Left cardiac atrium (tissue), 4 donors: ENCODE results near the gene COG1. TPM values are rescaled to one million over a fixed set of nuclear protein-coding genes. Genes with fewer than 3 reads are reported as not detected.

Experiments
- ATAC-seq, 2 donors: fragments of 200-7000 bp; cut with Tn5 transposase; one replicate each; pipeline ENCODE4 v1.9.1; 2020; ENCODE audit warnings: mild to moderate bottlenecking in 2 of 2, moderate library complexity in 2 of 2
- DNase-seq: peaks from one replicate; pipeline ENCODE4 v3.0.0-alpha.2; 2020
- intact Hi-C, 2 donors: fragments of 100-400 bp; cut with DNase I; formaldehyde crosslinking; loops; one replicate each; pipeline versions ENCODE4 v1.14.1 to v1.15.1; 2022 to 2023
- total RNA-seq, 2 donors: library from RNA; stranded (reverse); fragmentation: NEBNext Ultra II Directional; extraction: Animal tissue kit (Norgen Biotek cat#: 25700); gene quantifications; one replicate each; pipeline ENCODE4 v1.2.1, GENCODE V29; 2021
- donor health status: DM: no; HTN: yes; CAD: no.
- donor health status: DM: no; HTN: yes; CAD: no; lungs with severe emphysema.
- donor health status: DM: yes; HTN: yes; CAD: no.
- donor health status: Dilated cardiomyopathy.

COG1 gene
- total RNA-seq, 2 donors from 2014 or later: 37.4 to 39.6 TPM

DNA sequence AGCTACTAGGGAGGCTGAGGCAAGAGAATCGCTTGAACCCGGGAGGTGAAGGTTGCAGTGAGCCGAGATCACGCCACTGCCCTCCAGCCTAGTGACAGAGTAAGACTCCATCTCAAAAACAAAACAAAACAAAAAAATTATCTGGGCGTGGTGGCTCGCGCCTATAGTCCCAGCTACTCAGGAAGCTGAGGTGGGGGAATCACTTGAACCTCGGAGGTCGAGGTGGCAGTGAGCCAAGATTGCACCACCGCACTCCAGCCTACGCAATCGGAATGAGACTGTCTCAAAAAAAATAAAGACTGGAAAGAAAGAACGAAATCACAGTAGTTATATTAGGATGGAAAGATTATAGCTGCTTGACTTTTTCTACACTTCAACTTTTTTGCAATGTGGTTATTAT, 18.9 kb downstream of the COG1 start:
- intact Hi-C loops: no loop called here
- ATAC-seq (no peak), DNase-seq (peak; percentile 48)

DNA sequence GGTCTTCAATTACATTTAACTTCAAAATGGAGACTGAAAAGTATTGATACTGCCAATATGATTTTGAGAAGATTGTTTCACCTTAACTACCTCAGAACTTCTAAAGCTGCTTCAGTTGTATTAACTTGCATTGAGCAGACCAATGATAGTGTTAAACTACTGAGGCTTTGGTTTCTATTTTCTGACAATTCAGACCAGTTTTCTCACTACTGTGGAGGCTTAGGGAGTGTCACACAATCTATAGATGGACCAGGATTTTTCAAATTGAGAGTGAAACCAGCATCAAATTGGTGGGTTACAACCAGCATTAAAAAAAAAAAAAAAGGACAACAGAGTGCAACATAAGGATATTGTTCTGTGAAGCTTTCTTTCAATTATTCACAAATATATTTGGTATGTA, 21.2 kb downstream of the COG1 start:
- intact Hi-C loops: no loop called here
- ATAC-seq: no peak
- DNase-seq: no peak

DNA sequence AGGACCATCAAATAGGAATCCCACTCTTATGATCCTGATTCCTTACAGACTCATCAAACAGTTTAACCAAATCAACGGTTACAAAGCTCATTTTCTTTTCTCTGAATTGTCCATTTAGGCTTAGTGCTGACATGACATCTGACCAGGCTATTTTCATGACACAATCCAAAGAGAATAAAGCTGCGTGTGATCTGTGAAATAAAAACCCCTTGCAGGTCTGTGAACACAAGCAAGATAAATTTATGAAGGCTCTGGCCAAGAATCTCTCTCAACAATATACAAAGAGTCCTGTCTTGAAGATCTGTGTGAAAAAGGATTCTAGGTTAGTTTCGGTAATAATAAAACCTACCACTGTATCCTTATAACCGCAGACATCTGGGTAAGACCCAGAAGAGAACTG, 22.0 kb downstream of the COG1 start:
- DNase-seq: no peak
- no peak for ATAC-seq
- intact Hi-C loops: no loop called here

DNA sequence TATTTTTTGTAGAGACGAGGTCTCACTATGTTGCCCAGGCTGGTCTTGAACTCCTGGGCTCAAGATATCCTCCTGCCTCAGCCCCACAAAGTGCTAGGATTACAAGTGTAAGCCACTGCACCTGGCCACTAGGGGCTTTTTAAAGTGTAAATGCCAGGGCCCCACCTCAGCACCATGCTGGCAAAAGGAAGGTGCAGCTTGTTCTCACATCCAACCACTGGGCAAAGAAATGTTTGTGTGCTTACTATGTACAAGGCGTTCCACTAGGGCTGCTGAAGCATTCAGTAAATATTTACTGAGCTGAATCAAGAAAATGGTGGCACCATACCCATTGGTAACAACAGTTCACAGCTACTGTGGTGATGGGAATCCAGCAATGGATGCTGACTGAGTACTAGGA, 22.6 kb downstream of the COG1 start:
- ATAC-seq (no peak), DNase-seq (no peak)
- intact Hi-C loops: no loop called here

DNA sequence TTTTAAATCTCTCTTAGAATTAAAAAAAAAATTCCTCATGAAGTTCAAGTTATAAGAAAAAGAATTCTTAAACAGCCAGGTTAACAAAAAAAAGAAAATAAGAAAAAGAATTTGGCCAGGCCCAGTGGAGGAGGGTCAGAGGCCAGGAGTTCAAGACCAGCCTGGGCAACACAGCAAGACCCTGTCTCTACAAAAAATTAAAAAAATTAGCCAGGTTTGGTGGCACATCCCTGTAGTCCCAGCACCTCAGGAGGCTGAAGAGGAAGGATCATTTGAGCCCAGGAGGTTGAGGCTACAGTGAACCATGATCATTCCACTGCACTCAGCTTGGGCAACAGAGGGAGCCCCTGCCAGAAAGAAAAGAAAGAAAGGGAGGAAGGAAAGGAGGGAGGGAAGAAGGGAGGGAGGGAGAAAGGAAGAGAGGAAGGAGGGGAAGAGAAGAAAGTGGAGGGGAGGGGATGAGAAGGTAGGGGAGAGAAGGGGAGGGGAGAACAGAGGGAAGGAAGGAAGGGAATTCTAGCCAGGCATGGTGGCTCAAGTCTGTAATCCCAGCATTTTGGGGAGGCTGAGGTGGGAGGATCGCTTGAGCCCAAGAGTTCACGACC, 30.9 kb downstream of the COG1 start:
- intact Hi-C loops: no loop called here
- no peak for ATAC-seq
- DNase-seq: no peak

DNA sequence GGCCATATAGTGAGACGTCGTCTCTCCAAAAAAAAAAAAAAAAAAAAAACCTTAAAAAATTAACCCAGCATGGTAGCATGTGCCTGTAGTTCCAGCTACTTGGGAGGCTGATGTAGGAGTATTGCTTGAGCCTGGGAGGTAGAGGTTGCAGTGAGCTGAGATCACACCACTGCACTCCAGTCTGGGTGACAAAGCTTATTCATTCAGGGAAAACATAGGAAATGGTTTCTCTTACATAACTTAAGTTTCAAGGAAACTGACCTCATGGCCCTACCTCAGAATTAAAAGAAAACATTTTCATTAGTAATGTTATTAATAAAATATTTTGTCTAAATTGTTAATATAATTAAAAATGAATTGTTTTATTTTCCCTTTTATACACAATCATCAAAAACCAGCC, 31.4 kb downstream of the COG1 start:
- ATAC-seq (no peak), DNase-seq (no peak)
- intact Hi-C loops: no loop called here

DNA sequence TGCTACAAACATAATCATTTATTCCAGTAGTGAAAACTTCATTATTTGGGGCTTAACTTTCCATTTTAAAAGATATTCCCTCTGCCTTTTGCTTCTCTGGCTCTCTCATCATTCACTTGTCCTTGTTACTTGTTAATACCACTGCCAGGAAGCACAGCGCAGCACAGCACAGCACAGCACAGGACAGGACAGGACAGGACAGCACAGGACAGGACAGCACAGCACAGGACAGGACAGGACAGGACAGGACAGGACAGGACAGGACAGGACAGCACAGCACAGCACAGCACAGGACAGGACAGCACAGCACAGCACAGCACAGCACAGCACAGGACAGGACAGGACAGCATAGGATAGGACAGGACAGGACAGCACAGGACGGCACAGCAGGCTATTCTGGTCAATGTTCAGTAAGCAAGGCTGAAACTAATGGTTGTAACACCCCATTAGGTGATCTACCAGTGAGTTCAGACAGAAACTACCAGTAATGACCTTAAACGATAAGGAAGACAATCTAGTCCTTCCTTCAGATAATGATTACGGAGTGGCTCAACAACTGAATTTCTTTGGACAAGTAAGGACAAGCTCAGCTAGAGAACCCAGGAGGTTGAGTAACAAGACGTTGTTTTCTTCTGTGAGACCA, 31.9 kb downstream of the COG1 start:
- intact Hi-C loops: no loop called here
- DNase-seq: no peak
- ATAC-seq: no peak

DNA sequence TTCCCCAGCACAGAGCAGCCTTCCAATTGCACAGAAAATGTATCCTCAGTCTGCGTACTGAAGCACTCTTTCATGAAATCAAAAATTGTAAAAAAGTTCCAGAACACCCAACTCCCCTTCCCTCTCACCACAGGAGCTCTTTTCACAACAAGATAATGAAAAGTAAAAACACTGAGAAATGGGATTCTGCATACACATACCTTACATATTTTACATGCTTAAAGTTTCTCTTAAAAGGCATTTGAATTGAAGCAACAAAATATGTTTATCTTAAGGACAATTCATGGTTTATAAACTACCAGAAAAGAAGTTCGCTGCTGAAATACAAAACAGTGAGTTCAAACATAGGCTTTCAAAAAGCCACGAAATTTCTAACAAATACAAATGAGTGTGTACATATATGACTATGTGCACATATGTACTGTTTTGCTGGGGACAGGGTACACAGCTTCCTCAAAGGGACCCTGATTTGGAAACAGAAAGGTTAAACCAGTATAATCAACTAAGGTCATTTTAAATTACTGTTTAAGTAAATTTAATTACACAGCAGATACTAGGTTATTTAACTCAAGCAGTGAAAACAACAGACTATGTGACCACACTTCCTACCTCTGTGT, 33.8 kb downstream of the COG1 start:
- intact Hi-C loops: no loop called here
- DNase-seq: no peak
- ATAC-seq: no peak

DNA sequence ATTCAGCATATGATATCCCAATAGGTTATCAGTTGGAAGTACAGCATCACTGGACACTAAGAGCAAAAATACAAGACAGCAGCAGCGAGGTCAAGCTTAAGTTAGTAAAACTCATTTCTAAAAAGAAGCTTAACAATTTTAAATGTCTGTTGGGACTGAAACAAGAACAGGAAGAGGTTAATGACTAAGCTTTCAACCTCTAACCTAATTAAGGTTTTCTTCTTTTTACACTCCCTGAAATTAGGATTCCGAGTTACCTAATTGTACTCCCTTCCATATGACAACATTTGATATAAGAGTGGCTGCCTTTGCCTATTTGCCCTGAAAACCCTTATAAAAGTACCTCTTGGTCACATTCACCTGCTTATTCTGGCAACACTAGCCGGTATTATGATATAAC, 34.5 kb downstream of the COG1 start:
- intact Hi-C loops: no loop called here
- ATAC-seq (no peak), DNase-seq (no peak)

DNA sequence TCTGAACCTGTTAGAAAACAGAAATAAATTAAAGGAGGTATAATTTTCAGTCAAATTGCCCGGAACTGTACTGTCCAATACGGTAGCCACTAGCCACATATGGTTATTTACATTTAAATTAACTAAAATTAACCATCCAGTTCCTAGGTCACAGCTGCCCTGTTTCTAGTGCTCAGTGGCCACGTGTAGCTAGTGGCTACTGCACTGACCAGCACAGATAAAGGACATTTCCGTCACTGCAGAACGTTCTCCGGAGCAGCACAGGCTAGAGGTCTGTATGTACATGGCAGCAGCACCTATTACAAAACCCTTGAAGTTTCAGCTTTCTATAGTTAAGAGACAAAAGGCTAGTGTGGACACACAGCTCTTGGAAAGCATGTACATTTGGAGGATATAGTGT, 35.1 kb downstream of the COG1 start:
- intact Hi-C loops: no loop called here
- ATAC-seq: no peak
- no peak for DNase-seq

DNA sequence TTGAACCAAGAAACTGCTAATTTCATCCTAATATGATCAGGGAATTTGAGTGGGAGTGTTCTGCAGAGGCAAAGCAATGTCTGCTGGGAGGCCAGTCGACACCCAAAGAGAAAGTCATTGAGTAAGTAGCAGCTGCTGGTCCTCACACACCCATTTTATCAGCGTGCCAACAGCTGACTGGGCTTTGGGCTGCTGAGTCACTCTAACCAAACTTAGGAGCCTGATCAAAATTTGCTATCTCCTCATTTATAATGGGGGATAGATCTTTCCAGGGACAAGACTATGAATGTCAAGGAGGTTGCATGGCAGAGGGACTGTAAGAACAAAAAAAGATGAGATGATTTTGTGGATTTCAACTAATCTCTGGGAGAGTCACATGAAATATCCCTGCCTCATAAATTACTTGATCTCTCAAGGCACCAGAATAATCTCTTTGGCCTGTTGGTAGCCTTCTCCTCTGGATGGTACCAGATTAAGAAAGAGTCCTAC, 35.9 kb downstream of the COG1 start:
- intact Hi-C loops: no loop called here
- DNase-seq (peak; percentile 72), ATAC-seq (peak; percentile 21 to 54)

DNA sequence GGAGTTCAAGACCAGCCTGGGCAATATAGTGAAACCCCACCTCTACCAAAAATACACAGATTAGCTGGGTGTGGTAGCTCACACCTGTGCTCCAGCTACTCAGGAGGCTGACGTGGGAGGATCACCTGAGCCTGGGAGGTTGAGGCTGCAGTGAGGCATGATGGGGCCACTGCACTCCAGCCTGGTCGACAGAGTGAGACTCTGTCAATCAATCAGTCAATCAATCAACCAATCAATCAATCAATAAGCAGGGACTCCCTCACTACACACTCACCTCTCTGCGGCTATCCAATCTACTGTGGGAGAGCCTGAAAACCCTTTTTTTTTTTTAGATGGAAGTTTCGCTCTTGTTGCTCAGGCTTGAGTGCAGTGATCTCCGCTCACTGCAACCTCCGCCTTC, 37.2 kb downstream of the COG1 start:
- ATAC-seq: no peak
- no peak for DNase-seq
- intact Hi-C loops: no loop called here

DNA sequence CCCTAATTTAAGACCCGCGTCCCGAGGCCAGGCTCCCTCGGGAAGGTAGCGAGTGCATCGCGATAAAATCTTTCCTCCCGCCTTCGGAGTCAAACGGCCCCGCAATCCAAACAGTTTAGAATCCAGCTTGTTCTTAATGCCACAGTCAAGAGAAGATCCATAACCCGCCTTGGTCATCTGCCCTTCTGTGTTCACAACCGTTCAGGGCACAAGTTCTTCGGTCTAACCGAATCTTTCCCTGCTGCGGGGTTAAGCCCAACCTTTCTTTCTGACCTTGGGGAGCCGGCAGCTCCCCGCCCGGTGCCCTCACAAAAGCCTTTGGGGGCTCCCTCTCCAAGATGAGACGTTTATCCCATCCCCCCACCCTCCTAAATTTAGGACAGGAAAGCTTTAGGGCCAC, 38.5 kb downstream of the COG1 start:
- intact Hi-C loops: no loop called here
- ATAC-seq (no peak), DNase-seq (no peak)

DNA sequence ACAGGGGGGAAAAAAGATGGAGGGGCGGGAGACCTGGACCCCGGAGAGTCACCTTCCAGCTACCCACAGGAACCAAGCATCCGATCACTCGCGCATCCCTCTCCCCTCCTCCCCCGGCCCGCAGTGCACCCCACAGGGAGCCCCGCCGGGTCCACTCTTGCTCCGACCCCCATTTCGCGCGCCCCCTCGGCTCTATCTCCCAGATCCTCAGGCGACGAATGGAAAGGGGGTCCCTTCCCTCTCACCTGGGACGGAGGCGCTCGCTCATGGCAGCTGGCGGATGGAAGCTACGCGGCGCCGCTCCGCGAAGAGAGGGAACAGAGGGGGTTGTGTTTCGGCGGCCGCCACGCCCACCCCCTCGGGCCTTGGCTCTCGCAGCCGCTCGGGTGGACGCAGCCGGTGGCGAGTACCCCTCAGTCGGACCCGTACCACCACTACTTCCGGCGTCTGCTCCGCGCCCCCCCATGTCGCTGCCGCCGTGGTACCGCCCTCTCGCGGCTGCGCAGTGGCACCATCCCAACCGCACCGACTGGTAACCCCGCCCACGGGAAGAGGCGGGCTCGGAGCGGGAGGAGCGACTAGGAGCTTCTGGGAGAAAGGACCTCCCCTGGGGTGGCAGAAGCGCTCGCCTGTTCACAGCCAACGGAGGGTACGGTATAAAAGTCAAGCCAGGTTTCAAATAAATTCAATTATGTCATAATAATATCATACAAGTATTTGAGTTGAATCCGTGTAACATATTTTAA, 39.2 kb downstream of the COG1 start:
- intact Hi-C loops: no loop called here

DNA sequence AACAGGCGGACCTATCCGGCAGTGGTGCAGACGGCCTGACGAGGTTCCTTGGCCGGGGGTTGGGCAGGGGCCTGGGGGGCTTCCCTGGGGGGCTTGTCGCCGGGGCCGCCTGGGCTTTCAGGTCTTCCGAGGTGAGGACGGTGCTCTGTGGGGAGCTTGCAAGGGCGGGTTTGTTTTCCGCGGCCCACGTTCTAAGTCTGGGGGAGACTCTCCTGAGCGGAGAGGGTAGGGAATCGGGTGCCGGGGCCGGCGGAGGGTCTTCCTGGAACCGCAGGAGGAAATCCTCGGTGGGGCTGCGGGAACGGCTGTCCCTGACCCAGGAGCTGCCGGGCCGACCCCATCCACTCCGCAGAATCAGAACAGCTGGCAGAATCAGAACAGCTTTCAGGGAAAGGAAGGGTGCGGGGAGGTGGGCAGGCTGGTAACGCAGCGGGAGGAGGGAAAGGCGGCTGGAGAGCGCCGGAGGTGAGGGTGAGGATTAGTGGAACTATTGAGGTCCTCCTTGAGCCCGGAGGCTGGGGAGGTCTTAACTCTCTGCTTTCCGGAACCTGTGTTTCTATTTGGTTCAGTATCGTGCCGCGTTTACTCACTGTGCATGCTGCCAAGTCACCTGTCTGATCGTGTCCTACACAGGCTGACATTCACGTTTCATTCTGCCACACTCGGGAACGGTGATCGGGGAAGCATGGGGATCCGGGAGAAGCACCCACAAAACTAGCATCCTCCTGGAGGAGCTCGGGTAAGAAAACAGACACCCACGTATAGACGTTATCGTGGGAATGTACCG, 39.9 kb downstream of the COG1 start:
- ATAC-seq (peak; percentile 48 to 59), DNase-seq (no peak)
- intact Hi-C loops: no loop called here

More for the DNA sequence above, 39.2 kb downstream of the COG1 start:
- ATAC-seq (peak; percentile 96), DNase-seq (peak; percentile 97)

DNA sequence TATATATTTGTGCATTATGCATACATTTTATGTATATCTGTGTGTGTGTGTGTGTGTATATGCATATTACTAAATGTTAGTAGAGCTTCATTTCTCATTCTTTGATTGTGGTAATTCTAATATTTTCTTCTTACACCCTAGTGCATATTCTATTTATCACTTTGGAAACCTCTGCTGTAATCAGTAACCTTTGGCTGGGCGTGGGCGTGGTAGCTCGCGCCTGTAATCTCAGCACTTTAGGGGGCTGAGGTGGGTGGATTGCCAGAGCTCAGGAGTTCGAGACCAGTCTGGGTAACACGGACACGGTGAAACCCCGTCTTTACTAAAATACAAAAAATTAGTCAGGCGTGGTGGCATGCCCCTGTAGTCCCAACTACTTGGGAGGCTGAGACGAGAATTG, 41.9 kb downstream of the COG1 start:
- no peak for ATAC-seq
- no peak for DNase-seq
- intact Hi-C loops: no loop called here

DNA sequence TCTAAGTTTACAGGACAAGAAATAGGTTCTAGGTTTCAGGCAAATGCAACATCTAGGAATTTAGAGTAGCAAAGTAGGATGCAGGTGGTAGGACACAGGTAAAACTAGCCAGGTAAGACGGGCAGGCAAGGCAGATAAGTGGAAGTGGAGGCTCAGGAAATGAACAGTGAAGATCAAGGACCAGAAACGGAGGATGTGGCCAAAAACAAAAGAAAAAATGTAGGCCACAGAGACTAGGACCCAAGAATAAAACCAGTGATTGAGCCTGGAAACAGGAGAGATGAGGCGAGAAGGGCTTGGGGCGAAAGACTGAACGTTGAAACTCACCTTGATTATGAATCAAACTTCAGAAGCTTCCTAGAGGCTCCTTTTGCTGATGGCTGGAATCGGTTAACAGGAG, 44.9 kb downstream of the COG1 start:
- DNase-seq (no peak), ATAC-seq (no peak)
- intact Hi-C loops: no loop called here

DNA sequence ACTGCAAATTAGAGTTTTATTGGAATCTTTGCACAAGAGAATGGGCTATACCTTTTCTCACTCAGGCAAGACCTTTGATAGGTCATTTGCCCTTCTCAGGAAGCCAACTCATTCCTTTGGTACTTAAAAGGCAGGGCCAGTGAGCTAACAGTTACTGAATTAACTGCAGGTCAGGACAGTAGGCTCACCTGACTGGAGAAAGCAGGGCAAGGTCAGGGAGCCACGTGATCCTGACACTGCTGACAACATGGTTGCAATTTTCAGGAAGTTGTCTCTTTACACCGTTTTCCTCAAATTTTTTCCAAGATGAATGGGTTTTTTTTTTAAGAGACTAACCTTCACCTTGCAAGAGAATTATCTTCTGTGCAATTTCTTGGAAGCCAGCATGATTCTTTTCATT, 47.7 kb downstream of the COG1 start:
- ATAC-seq (no peak), DNase-seq (no peak)
- intact Hi-C loops: no loop called here

DNA sequence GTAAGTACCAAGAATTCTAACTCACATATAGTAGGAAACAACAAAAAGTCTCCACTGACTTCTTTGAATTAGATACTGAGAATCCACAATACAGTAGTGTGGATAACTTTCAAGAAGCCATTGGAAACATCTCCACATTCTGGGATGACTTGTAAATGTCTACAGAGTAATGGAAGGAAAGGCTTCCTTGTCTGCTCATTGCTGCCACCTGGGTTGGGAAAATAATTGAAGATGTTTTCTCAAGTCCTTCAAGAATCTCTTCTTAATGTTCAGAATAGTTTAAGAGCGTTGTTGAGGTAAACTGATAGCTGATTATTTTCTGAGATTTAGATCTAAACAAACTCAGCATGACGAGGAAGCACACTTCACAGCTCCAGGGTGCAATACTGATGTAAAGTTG, 54.9 kb downstream of the COG1 start:
- ATAC-seq (no peak), DNase-seq (no peak)
- intact Hi-C loops: no loop called here

DNA sequence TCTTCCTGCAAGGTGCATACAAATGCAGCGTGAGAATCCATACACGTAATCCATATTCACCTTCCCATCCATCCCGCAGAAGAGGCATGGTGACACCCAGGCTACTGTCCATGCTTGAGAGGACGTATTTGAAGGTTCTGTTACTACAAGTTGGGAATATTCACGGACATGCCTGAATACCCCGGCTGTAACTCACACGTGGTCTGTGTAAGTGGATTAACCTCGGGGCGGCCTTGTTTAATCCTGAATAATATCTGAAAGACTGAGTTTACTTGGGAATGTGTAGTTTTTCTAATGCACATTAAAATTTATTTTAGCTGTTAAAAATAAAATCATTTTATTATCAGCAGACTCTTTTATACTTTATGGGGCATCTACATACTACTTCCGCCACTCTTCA, 55.7 kb downstream of the COG1 start:
- DNase-seq: no peak
- ATAC-seq: no peak
- intact Hi-C loops: no loop called here
